Measurements from ENCODE around the gene CCDC149. TPM values are rescaled to one million over a fixed set of nuclear protein-coding genes. Genes with fewer than 3 reads are reported as not detected.

CCDC149 gene
- polyA plus RNA-seq, 1 experiment: 13.9 TPM

Small RNAs within 50 kb of the gene (small RNA-seq; reads per million reads assigned to genes)
- not detected for gene AC006390.1 (ENCODE audit: insufficient read length, low read depth)

Other genes starting within 250 kb of the CCDC149 start
- 3.8 and 6.7 TPM in 2 replicates for gene SOD3, start 117.5 kb downstream of the CCDC149 start, polyA plus RNA-seq (2011; rRNA removed)
- not detected in 2 replicates for gene LGI2, start 117.9 kb upstream of the CCDC149 start, polyA plus RNA-seq (2011; rRNA removed)
- gene SEPSECS, start 247.4 kb upstream of the CCDC149 start, polyA plus RNA-seq (2011; rRNA removed): 4.7 and 6.2 TPM in 2 replicates